GM21723 (cell line): ENCODE results near the gene CCDC73.
"Not testable (repeated sequence)": the region's sequence is repeated elsewhere in the genome, so short reads cannot be mapped to it uniquely, and the experiment has no call there.

Experiments used
- ATAC-seq: cut with Tn5 transposase; IDR thresholded peaks from one replicate; pipeline ENCODE4 v1.9.1; 2021; ENCODE audit warnings: mild to moderate bottlenecking, moderate library complexity; ENCODE audit not compliant: unreplicated experiment

Gene CCDC73

GRCh38 chr11:32794439-32794838, at the start of gene CCDC73:
CCDC73 (minus strand) TSS chr11:32794662; CDS start chr11:32760243, 34,419 bp downstream.
- no peak for ATAC-seq

GRCh38 chr11:32843544-32843943, 49.1 kb upstream of the CCDC73 start:
- ATAC-seq: no peak

- ATAC-seq: no peak
These were observed 46.1 kb upstream of the CCDC73 start for GRCh38 chr11:32840587-32840986.

GRCh38 chr11:32839308-32839707, 44.8 kb upstream of the CCDC73 start:
- ATAC-seq: no peak

- no peak for ATAC-seq
These were observed 44.2 kb upstream of the CCDC73 start for GRCh38 chr11:32838505-32839274.

GRCh38 chr11:32836946-32837345, 42.5 kb upstream of the CCDC73 start:
- ATAC-seq: no peak

- no peak for ATAC-seq
These were observed 39.5 kb upstream of the CCDC73 start for GRCh38 chr11:32833921-32834320.

- ATAC-seq: no peak
These were observed 36.8 kb upstream of the CCDC73 start for GRCh38 chr11:32831221-32831620.

GRCh38 chr11:32830796-32831195, 36.3 kb upstream of the CCDC73 start:
- no peak for ATAC-seq

GRCh38 chr11:32830413-32830738, 35.9 kb upstream of the CCDC73 start:
- ATAC-seq: no peak

GRCh38 chr11:32829680-32830412, 35.4 kb upstream of the CCDC73 start, which contains the start of gene PRRG4:
PRRG4 (plus strand) TSS chr11:32829927; CDS start chr11:32830530, 603 bp downstream.
- ATAC-seq: peak; percentile 81

GRCh38 chr11:32829157-32829679, 34.8 kb upstream of the CCDC73 start:
- peak; percentile 56 for ATAC-seq

GRCh38 chr11:32827276-32827675, 32.8 kb upstream of the CCDC73 start:
- ATAC-seq: no peak

- no peak for ATAC-seq
These were observed 31.7 kb upstream of the CCDC73 start for GRCh38 chr11:32826113-32826512.

- not testable (repeated sequence) for ATAC-seq
These were observed 29.2 kb upstream of the CCDC73 start for GRCh38 chr11:32823617-32824016.

GRCh38 chr11:32821917-32822560, 27.6 kb upstream of the CCDC73 start:
- ATAC-seq: peak; percentile 45

GRCh38 chr11:32821517-32821916, 27.1 kb upstream of the CCDC73 start:
- peak; percentile 12 for ATAC-seq

- no peak for ATAC-seq
These were observed 26.0 kb upstream of the CCDC73 start for GRCh38 chr11:32820497-32820896.

- no peak for ATAC-seq
These were observed 24.7 kb upstream of the CCDC73 start for GRCh38 chr11:32819187-32819586.

- ATAC-seq: no peak
These were observed 23.4 kb upstream of the CCDC73 start for GRCh38 chr11:32817852-32818183.

- ATAC-seq: no peak
These were observed 22.9 kb upstream of the CCDC73 start for GRCh38 chr11:32817181-32817851.
